ENCODE measurements around the gene BCL11A.

The BCL11A gene

GRCh38 chr2:60546756-60547420 is 6.6 kb downstream of the BCL11A start:
- DNase-seq (ENCODE audit: low read depth), result no peak

- no peak for DNase-seq (ENCODE audit: low read depth)
Observed at GRCh38 chr2:60544954-60545560, 8.4 kb downstream of the BCL11A start.

- DNase-seq (ENCODE audit: low read depth), result no peak
Observed at GRCh38 chr2:60544062-60544461, 9.4 kb downstream of the BCL11A start.

- no peak for DNase-seq (ENCODE audit: low read depth)
Observed at GRCh38 chr2:60541056-60541651, 12.3 kb downstream of the BCL11A start.

- no peak for DNase-seq (ENCODE audit: low read depth)
Observed at GRCh38 chr2:60540074-60540473, 13.4 kb downstream of the BCL11A start.

- no peak for DNase-seq (ENCODE audit: low read depth)
Observed at GRCh38 chr2:60539140-60539539, 14.3 kb downstream of the BCL11A start.

- DNase-seq (ENCODE audit: low read depth), result no peak
Observed at GRCh38 chr2:60538101-60538500, 15.4 kb downstream of the BCL11A start.

- no peak for DNase-seq (ENCODE audit: low read depth)
Observed at GRCh38 chr2:60536746-60537145, 16.7 kb downstream of the BCL11A start.

GRCh38 chr2:60535685-60536312 is 17.7 kb downstream of the BCL11A start:
- DNase-seq (ENCODE audit: low read depth), result no peak

- DNase-seq (ENCODE audit: low read depth), result no peak
Observed at GRCh38 chr2:60534892-60535684, 18.4 kb downstream of the BCL11A start.

- no peak for DNase-seq (ENCODE audit: low read depth)
Observed at GRCh38 chr2:60534052-60534685, 19.3 kb downstream of the BCL11A start.

- no peak for DNase-seq (ENCODE audit: low read depth)
Observed at GRCh38 chr2:60533101-60534051, 20.1 kb downstream of the BCL11A start.

GRCh38 chr2:60532421-60532820 is 21.0 kb downstream of the BCL11A start:
- DNase-seq (ENCODE audit: low read depth), result no peak

- DNase-seq (ENCODE audit: low read depth), result no peak
Observed at GRCh38 chr2:60531701-60532133, 21.7 kb downstream of the BCL11A start.

- no peak for DNase-seq (ENCODE audit: low read depth)
Observed at GRCh38 chr2:60530660-60531281, 22.7 kb downstream of the BCL11A start.

- no peak for DNase-seq (ENCODE audit: low read depth)
Observed at GRCh38 chr2:60529785-60530627, 23.4 kb downstream of the BCL11A start.

GRCh38 chr2:60529136-60529784 is 24.2 kb downstream of the BCL11A start:
- no peak for DNase-seq (ENCODE audit: low read depth)

GRCh38 chr2:60528281-60529020 is 25.0 kb downstream of the BCL11A start:
- DNase-seq (ENCODE audit: low read depth), result no peak
